ENCODE data around the gene TPSG1. TPM values are rescaled to one million over a fixed set of nuclear protein-coding genes. Genes with fewer than 3 reads are reported as not detected.
"Not testable (repeated sequence)": the region's sequence is repeated elsewhere in the genome, so short reads cannot be mapped to it uniquely, and the experiment has no call there.

TPSG1 gene
- total and polyA plus RNA-seq, 8 donors: 0.10 to 22.9 (median 1.2) TPM; not detected in 5

DNA sequence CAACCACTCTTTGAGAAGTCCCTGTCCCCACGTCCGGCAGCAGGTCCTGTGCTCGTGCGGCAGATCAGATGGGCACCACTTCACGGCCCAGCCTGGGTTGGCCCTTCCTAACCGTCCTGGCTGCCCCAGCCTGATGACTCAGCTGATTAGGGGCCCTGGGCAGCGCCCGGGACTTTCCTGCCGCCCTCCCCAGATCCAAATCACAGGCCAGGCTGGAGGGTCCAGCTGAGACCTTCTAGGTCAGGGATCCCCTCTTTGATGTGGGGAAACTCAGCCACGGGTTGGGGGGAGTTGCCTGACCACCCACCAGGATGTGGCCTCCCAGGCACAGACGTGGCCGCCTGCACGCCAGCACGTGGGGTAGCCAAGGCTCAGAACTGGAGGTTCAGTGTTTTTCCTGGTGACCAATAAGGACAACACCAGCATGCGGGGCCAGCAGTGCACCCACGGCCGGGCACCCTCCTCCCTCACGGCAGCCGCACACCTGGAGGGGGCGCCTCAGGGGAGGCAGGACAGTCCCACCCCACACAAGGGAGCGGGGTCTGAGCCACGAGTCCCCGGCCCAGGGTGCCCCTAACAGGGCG is 752 bp upstream of the TPSG1 start:
- DNase-seq: peak in 1 of 2 donors; percentile 41
- intact Hi-C loops (cut with DNase I; ENCODE audit: low total_unique reads); H3K9me3 ChIP-seq; H3K27me3 ChIP-seq: not testable (repeated sequence)
- Histone ChIP-seq H3K36me3 (peaks cover 0 to 15% (median 5%) of the 10 kb centered on the region in 4 donors), H3K27ac (peak overlapping the region in 2 of 5 donors; percentile 44 to 55), H3K4me1 (peaks cover 11 to 26% (median 22%) of the 10 kb centered on the region in 4 donors), H3K4me3 (peak overlapping the region in 1 of 4 donors; percentile 9)
- WGBS, 5 donors: 25 to 42% (median 40%) methylated on average over 15 to 24 of the region's 24 CpGs

DNA sequence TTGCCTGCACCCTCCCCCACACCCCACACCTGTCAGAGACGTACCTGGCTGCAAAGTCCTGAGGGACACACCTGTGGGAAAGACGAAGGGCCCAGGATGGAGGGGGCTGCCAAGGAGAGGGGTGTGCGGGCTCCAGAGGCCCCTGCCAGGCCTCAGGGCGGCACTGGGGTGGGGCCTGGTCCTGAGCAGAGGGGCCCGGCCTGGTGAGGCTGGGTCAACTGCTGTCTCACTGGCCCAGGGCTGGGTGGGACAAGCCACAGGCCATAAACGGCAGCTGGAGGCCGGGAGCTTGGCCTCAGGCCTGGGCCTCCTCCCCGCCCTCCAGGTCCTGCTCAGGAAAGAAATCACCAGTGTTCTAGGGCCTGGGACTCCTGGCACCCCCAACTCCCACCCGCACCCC is 510 bp downstream of the TPSG1 start:
- Histone ChIP-seq H3K27me3 (no peaks in the 10 kb centered on the region), H3K4me1 (peaks cover 11 to 26% (median 22%) of the 10 kb centered on the region in 4 donors), H3K9me3 (no peaks in the 10 kb centered on the region), H3K4me3 (no peak overlapping the region), H3K36me3 (peaks cover 0 to 27% (median 15%) of the 10 kb centered on the region in 4 donors), H3K27ac (peak overlapping the region in 1 of 5 donors; percentile 55)
- no peak for DNase-seq
- TF ChIP-seq POLR2AphosphoS5 (IDR thresholded peaks at IDR 0.05) (no peak), EP300 (IDR thresholded peaks at IDR 0.05) (no peak)
- 71 to 84% (median 78%) methylated on average over 4 to 9 of the region's 9 CpGs for WGBS, 5 donors
- intact Hi-C loops (cut with DNase I; ENCODE audit: low total_unique reads): no loop called here

DNA sequence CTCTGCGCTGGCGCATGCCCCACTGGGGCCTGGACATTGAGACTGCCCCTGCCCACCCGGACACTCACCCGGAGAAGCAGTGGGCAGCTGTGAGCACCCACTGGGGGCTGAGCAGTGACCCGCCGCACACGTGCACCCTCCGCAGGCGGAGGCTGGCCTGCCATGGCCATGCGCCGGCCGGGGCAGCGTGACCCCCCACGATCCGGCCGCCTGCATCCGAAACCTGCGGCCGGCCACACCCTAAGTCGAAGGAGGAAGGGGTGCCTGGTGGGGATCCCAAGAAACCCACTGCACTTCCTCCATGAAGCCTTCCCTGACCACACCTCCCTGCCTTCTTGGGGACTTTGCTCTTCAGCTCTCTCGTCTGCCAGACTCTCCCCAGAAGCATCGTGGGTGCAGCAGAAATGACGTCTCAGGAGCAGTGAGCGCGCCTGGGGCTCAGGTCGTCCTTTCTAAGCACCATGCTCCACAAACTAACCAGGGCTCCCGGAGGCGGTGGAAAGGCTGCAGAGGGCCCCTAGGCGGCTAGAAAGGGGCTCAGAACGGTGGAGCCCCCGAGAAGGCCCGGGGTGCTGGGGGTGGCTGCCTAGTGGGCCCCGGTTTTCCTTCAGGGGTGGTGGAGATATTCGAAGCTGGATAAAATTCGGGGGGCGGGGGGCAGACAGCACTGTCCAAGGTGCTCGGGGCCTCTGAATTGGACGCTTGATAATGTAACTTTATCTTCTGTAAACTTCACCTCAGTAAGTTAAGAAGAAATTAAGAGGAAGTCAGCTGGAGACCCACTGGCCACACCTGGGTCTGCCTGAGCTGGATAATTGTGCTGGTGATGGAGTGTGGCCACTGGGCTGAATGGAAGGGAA is 1.5 kb downstream of the TPSG1 start:
- Histone ChIP-seq H3K27me3 (no peaks in the 10 kb centered on the region), H3K4me1 (peaks cover 11 to 26% (median 22%) of the 10 kb centered on the region in 4 donors), H3K27ac (no peak overlapping the region), H3K9me3 (no peaks in the 10 kb centered on the region), H3K4me3 (no peak overlapping the region), H3K36me3 (peaks cover 0 to 37% (median 20%) of the 10 kb centered on the region in 4 donors)
- 67 to 81% (median 76%) methylated on average over 22 to 38 of the region's 38 CpGs for WGBS, 5 donors
- TF ChIP-seq POLR2A (IDR thresholded peaks at IDR 0.05): no peak
- TF ChIP-seq, protein P1, sequence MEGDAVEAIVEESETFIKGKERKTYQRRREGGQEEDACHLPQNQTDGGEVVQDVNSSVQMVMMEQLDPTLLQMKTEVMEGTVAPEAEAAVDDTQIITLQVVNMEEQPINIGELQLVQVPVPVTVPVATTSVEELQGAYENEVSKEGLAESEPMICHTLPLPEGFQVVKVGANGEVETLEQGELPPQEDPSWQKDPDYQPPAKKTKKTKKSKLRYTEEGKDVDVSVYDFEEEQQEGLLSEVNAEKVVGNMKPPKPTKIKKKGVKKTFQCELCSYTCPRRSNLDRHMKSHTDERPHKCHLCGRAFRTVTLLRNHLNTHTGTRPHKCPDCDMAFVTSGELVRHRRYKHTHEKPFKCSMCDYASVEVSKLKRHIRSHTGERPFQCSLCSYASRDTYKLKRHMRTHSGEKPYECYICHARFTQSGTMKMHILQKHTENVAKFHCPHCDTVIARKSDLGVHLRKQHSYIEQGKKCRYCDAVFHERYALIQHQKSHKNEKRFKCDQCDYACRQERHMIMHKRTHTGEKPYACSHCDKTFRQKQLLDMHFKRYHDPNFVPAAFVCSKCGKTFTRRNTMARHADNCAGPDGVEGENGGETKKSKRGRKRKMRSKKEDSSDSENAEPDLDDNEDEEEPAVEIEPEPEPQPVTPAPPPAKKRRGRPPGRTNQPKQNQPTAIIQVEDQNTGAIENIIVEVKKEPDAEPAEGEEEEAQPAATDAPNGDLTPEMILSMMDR (IDR thresholded peaks at IDR 0.05): no peak
- TF ChIP-seq POLR2AphosphoS5 (IDR thresholded peaks at IDR 0.05): no peak
- TF ChIP-seq EP300 (IDR thresholded peaks at IDR 0.05): no peak
- intact Hi-C loops (cut with DNase I; ENCODE audit: low total_unique reads): no loop called here
- DNase-seq: no peak

DNA sequence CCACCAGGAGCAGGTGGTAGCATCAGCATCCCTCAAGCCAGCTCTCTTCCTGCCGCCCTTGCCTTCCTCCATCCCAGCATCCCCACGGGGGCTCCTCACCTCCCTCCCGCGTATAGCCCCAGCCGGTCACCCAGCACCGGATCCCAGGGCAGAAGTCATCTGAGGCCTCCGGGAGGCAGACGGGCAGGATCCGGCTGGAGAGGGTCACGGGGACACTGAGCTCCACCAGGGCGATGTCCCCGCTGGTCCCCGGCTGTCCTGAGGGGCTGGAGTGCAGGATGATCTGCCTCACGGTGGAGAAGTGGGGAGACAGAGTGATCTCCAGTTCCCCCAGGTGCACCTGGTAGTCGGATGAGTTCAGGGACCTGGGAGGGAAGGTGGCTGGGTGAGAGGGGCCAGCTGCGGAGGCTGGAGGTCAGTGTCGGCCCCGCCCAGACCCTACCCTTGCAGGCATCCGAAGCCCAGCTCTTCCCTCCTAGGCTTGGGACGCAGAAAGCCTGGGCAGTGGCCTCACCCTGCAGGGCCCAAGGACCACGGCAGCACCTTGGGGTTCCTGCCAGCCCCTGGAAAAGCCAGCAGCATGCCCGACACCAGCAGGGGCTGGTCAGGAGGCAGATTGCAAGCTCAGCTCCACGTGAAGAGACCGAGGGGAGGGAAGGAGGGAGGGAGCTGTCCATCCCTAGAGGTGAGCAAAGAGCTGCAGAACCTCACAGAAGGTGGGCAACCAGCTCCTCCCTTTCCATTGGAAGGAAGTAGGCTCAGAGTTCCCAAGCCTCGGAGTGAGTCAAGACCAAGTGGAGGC is 2.3 kb downstream of the TPSG1 start:
- no peak for TF ChIP-seq POLR2AphosphoS5 (IDR thresholded peaks at IDR 0.05)
- no peak for TF ChIP-seq POLR2A (IDR thresholded peaks at IDR 0.05)
- TF ChIP-seq, protein P1 (IDR thresholded peaks at IDR 0.05): no peak
- no peak for TF ChIP-seq EP300 (IDR thresholded peaks at IDR 0.05)
- WGBS, 5 donors: 67 to 81% (median 73%) methylated on average over 19 to 25 of the region's 25 CpGs
- Histone ChIP-seq H3K27me3 (no peaks in the 10 kb centered on the region), H3K36me3 (peaks cover 0 to 45% (median 26%) of the 10 kb centered on the region in 4 donors), H3K9me3 (no peaks in the 10 kb centered on the region), H3K4me1 (peaks cover 11 to 26% (median 22%) of the 10 kb centered on the region in 4 donors), H3K4me3 (no peak overlapping the region), H3K27ac (no peak overlapping the region)
- intact Hi-C loops (cut with DNase I; ENCODE audit: low total_unique reads): no loop called here
- no peak for DNase-seq

All from stomach (tissue), 9 donors.